Epidermal melanocyte (primary cell): ENCODE data around the gene POLA2.

Experiments
- DNase-seq: peaks from one replicate; pipeline ENCODE4 v3.0.0; 2011; ENCODE audit warnings: low spot score; ENCODE audit not compliant: insufficient read length

The POLA2 gene

GRCh38 chr11:65307298-65308229 is 45.8 kb downstream of the POLA2 start:
- DNase-seq = no peak

- no peak for DNase-seq
Observed at GRCh38 chr11:65308281-65308891, 46.6 kb downstream of the POLA2 start.

- no peak for DNase-seq
Observed at GRCh38 chr11:65309006-65309405, 47.2 kb downstream of the POLA2 start.

- DNase-seq = no peak
Observed at GRCh38 chr11:65310215-65310614, 48.5 kb downstream of the POLA2 start.

- no peak for DNase-seq
Observed at GRCh38 chr11:65310736-65311135, 49.0 kb downstream of the POLA2 start.

GRCh38 chr11:65311170-65311678 is 49.5 kb downstream of the POLA2 start:
- DNase-seq = no peak

- DNase-seq = peak; percentile 78
Observed at GRCh38 chr11:65314501-65315203, 52.9 kb downstream of the POLA2 start, which contains the start of gene CDC42EP2. TSS of gene CDC42EP2 (plus strand) at chr11:65314866. CDS start at chr11:65320899, 6,033 bp downstream.

- peak; percentile 67 for DNase-seq
Observed at GRCh38 chr11:65315204-65315865, 53.6 kb downstream of the POLA2 start.

- DNase-seq = no peak
Observed at GRCh38 chr11:65315866-65316226, 54.1 kb downstream of the POLA2 start.

- peak; percentile 37 for DNase-seq
Observed at GRCh38 chr11:65316227-65317024, 54.7 kb downstream of the POLA2 start.

GRCh38 chr11:65317025-65317786 is 55.4 kb downstream of the POLA2 start:
- no peak for DNase-seq

GRCh38 chr11:65320386-65321075 is 58.8 kb downstream of the POLA2 start:
- no peak for DNase-seq

GRCh38 chr11:65321076-65321475 is 59.3 kb downstream of the POLA2 start:
- DNase-seq = no peak

GRCh38 chr11:65321828-65322485 is 60.2 kb downstream of the POLA2 start:
- no peak for DNase-seq

GRCh38 chr11:65323813-65324212 is 62.1 kb downstream of the POLA2 start:
- no peak for DNase-seq

GRCh38 chr11:65325435-65325834 is 63.7 kb downstream of the POLA2 start:
- no peak for DNase-seq

- DNase-seq = no peak
Observed at GRCh38 chr11:65327021-65327420, 65.3 kb downstream of the POLA2 start.

- DNase-seq = no peak
Observed at GRCh38 chr11:65329478-65329877, 67.7 kb downstream of the POLA2 start.
